Effector CD8-positive, alpha-beta T cell (primary cell): ENCODE results near the gene TBKBP1.

ENCODE experiments used
- DNase-seq: peaks from one replicate; lab custom pipeline; 2025; lab: John Stamatoyannopoulos, UW

TBKBP1 gene

GRCh38 chr17:47714773-47715396, 20.9 kb downstream of the TBKBP1 start:
- DNase-seq = no peak

GRCh38 chr17:47715669-47716325, 21.8 kb downstream of the TBKBP1 start:
- DNase-seq = no peak

- no peak for DNase-seq
Measured at GRCh38 chr17:47716375-47716774, 22.4 kb downstream of the TBKBP1 start.

GRCh38 chr17:47717261-47717697, 23.3 kb downstream of the TBKBP1 start:
- DNase-seq = no peak

- no peak for DNase-seq
Measured at GRCh38 chr17:47717979-47718621, 24.1 kb downstream of the TBKBP1 start.

- no peak for DNase-seq
Measured at GRCh38 chr17:47718634-47719405, 24.9 kb downstream of the TBKBP1 start.

DNA sequence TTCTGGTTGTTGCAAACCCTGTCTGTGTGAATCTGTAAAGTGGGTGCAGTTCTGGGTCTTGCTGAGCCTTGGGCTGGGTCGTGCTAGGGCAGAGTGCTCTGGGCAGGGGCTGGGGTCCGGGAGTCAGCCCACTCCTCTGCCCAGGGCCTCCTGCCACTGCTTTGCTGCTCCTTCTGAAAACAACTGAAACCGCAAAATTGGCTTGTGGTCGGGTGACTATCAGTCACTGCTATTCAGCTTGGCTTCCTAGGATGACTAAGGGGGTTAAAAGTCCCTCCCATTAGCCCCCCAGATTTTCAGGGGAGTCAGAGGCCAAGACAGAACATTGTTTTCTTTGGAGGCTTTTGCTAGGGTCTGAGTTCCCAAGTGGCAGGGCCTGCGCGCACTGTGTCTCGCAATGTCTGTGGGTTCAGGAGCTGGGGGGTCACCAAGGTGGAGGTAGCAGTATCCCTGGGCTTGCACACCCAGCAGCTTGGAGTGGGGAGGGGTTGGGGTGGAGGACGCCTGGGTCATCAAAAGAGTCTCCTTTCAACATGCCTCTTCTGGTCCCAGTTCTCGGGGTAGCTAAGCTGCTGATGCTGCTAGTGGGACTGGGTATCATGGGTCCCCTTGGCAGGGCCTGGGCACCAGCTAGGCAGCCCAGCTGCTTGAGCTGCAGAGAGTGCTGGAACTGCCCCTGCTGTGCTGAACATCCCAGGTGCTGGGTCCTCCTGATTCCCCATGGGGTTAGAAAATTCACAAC, 25.6 kb downstream of the TBKBP1 start:
- no peak for DNase-seq

GRCh38 chr17:47720196-47720595, 26.2 kb downstream of the TBKBP1 start:
- no peak for DNase-seq

DNA sequence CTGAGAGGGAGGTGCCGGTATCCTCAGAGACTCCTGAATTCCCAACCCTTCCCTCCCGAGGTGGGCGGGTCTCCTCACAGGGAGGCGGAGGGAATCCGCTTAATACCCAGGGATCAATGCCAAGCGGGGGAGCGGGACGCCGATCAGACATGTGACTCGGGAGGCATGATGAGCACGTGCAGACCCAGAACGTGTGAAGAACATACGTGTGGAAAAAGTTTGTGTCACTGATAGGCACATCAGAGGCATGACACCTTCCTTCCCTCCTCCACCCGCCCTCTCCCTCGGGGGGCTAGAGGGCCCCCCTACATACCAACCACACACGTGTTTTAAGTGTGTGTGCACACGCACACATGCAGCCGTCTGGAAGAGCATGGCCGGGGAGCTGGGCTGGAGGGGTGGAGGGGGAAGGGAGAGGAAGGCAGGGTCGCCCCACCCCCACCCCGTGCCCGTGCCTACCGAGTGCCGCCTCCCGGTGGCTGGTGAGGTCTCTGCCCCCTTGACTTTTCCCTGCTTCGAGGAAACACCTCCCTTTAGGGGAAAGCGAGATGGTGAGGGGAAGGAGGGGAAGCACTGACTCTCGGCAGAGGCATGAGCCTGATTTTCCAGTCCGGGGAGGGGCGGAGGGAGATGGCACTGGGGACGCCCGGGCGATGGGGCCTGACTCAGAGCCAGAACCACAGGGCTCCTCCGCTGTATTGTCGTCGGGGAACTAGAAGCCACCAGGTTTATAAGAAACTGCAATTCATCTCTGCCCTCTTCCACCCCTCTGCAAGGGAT, 27.0 kb downstream of the TBKBP1 start:
- peak; percentile 9 for DNase-seq

DNA sequence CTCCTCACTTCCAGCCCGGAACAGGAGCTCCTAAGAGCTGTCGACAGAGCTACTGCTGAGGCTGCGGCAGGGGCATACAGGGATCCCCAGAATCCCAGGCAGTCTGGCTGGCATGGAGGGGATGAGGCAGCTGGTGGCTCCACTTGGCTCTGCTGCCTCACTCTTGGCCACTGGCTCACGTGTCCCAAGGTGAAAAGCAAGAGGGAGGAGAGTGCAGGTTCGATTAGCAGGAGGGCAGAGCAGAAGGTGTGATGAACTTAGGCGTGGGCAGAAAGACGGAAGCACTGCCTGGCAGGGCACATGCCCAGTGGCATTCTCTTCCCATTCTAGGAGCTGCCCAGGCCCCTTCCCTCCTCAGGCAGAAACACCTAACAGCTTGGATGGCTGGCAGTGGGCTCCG, 27.8 kb downstream of the TBKBP1 start:
- no peak for DNase-seq

- no peak for DNase-seq
Measured at GRCh38 chr17:47724705-47725104, 30.7 kb downstream of the TBKBP1 start.

DNA sequence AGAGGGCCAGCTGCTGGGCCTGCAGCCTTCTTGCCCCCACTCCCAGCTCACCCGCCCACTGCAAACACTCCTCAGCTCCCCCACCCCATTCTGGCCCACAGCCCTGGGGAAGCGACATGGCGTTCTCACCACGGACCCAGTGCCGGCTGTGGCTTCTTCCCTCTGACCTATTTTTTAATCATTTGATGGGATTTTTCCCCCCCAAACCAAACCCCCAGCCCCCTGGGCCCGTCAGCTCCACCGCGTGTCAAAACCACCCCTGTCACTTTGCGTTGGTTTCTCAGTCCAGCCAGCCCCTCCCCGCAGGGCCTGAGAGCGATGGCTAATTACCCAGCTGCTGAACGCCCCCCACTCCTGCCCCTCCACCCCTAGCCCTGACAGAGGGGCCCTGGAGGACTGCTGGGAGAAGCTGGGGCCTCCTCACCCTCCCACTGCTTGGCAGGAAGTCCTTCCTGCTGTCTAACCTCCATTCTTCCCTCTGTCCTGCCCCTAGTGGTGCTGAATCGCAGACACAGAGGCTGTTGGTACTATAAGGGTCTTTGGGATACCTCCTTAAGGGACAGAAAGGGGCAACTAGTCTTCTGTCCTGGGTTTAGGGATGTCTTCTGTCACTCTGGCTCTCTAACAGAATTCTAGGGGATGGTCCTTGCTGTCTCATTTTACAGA, 31.6 kb downstream of the TBKBP1 start:
- DNase-seq = no peak

DNA sequence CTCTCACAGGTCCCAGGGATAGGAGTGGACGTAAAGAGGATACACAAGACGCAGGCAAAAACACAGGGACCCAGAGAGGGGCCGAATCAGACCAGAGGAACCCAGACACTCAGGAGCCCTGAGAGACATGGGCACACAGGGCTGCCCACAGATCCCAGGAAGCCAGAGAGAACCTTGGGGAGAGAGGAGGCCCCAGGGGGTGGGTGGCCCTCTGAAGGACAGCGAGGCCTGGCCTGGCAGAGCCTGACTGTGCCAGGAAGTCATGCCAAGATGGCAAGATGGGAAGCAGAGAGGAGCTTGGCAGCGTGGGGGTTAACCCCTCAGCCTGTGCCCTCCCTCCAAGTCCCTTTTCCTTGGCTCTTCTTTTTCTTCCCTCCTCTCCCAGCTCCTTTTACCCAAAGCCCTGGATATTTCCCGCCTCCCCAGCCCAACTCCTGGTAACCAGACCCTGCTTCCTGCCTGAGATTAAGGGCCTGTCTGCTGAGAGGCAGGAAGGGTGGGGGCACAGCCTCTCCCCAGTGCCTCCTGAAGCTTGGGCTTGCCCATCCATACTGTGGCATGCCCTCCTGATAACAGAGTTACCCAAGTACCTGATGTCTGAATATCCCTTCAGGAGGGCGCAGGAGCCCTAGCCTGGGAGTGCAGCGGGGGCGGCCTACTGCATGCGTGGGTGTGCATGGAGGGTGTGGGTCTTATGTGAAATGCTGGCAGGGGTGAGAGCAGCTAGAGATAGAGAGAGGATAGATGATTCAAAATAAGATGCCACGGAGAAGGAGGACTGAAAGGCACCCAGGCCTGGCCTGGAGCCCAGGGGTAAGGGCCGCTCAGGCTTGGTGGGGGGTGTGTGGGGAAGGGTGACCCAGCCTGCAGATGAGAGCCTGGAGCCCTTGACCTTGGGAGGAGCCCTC, 33.1 kb downstream of the TBKBP1 start:
- DNase-seq = no peak

GRCh38 chr17:47727704-47728036, 33.7 kb downstream of the TBKBP1 start:
- DNase-seq = no peak

DNA sequence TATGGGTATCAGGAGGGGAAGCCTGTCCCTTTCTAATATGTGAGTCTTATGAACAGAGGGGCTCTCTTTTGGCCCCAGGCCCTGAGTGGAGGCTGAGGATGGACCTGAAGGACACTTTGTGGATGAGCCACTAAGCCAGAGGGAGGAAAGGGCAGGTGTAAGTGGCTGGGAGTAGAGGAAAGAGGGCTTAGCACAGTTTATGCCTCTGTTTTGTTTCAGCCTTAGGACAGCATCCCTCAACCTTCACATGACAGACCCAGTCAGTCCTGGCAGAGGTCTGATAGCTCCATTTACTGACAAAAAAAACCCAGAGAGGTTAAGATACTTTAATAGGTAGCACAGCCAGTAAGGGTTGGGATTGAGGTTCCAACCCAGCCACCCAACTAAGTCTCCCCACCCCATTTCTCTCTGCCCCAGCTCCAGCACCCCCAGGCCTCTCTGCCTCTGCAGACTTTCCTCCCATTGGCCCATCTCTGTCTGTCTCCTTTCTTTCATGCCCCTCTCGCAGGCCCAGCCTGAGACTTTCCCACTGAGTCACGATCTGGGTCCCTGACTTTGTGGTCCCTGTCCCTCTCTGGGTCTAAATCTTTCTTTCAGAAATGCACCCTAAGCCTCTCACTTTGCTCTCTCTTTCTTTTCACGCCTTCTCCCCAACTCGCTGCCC, 34.4 kb downstream of the TBKBP1 start:
- no peak for DNase-seq

DNA sequence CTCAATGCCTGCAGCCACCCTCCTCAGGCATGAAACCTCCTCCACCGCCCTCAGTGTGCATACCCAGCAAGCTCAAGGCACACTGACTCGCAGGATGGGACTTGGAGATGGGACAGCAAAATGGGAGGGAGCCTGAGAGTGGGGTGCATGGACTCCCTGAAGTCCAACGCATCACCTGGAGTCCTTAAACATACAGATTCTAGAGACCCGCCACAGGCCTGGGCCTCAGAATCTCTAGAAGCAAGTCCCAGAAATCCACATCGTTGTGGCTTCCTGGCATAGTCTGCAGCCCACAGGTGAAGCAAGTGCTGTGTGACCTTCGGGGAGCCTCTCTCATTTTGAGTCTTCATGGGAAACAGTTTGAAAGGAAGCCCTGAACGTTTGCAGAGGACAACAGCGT, 35.5 kb downstream of the TBKBP1 start:
- DNase-seq = no peak

GRCh38 chr17:47730681-47731080, 36.7 kb downstream of the TBKBP1 start:
- no peak for DNase-seq

GRCh38 chr17:47731396-47731795, 37.4 kb downstream of the TBKBP1 start:
- no peak for DNase-seq
